ENCODE measurements around the gene ZACN. TPM values are rescaled to one million over a fixed set of nuclear protein-coding genes. Genes with fewer than 3 reads are reported as not detected.

The ZACN gene
- polyA plus RNA-seq, 3 donors, result 0.09 TPM; not detected in 2

DNA sequence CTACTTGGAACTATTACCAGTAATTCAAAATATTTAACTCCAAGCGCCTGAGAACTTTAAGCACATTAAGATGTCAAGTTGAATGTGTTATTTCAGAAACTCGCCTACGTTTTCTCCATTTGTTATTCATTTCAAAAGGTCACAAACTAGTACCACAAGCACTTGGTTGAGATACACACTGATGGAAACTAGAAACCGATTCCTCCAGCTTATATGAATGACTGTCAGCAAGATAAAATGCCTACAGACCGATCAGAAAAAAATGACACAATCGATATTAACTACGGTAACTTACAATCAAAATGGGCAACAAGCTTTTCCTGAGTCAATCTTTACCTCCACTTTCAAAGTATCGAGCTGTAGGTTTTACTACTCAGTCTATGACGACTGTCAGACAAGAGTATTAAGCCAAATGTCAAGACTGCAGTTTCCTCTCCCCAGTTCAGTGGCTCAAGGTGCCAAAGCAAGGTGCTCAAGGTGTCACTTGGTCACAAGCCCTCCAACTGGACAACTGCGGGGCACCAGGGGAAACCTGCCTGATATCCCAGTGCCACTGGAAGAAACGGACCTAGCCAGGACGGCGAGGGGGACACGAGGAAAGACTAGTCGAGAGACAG is 7.3 kb upstream of the ZACN start:
- Histone ChIP-seq H3K27me3 (ENCODE audit: control insufficient read depth in 2 of 2, insufficient read depth in 2 of 2, low read length in 2 of 2) (peaks cover 25 to 34% of the 10 kb centered on the region in 2 donors), H3K79me2 (ENCODE audit: insufficient read depth, low read length) (peaks cover 54% of the 10 kb centered on the region), H3K4me2 (replicated peaks; ENCODE audit: extremely low read depth, low read length, poor library complexity, severe bottlenecking) (peak overlapping the region; percentile 98), H4K20me1 (ENCODE audit: insufficient read depth, low read length) (peaks cover 16% of the 10 kb centered on the region), H3K27ac (ENCODE audit: low read depth in 1 of 2, low read length in 2 of 2) (peak overlapping the region; percentile 41 to 87), H3K9me3 (replicated peaks in 1 of 2; ENCODE audit: control insufficient read depth in 1 of 2, insufficient read depth in 1 of 2, low read length in 2 of 2) (peaks cover 0 to 13% of the 10 kb centered on the region in 2 donors), H3K9ac (ENCODE audit: insufficient read depth, low read length, poor library complexity, severe bottlenecking) (peak overlapping the region; percentile 84), H3K36me3 (replicated peaks in 1 of 2; ENCODE audit: control insufficient read depth in 1 of 2, insufficient read depth in 2 of 2, low read length in 2 of 2) (peaks cover 11 to 21% of the 10 kb centered on the region in 2 donors), H3K4me1 (ENCODE audit: control insufficient read depth in 1 of 2, insufficient read depth in 2 of 2, low read length in 2 of 2) (peaks cover 41 to 51% of the 10 kb centered on the region in 2 donors), H3K4me3 (replicated peaks in 1 of 3; ENCODE audit: low read depth in 2 of 3, low read length in 3 of 3) (peak overlapping the region; percentile 82 to 94 (median 89)), H2AFZ (ENCODE audit: insufficient read depth, low read depth, low read length, poor library complexity, severe bottlenecking) (peak overlapping the region; percentile 99)
- peak overlapping the region; percentile 79 to 92 (median 87) for H3K27ac Mint-ChIP-seq
- intact Hi-C loops (cut with micrococcal nuclease), result no loop called here
- peaks cover 30 to 43% of the 10 kb centered on the region in 2 donors for H3K36me3 Mint-ChIP-seq
- TF ChIP-seq CTCF (IDR thresholded peaks at IDR 0.05), result no peak
- H3K9me3 Mint-ChIP-seq, result peaks cover under 1 to 24% (median 13%) of the 10 kb centered on the region in 7 donors
- peak overlapping the region; percentile 93 to 96 for H3K4me3 Mint-ChIP-seq
- WGBS (ENCODE audit: insufficient coverage), result 13% methylated on average over 11 of the region's 15 CpGs
- peaks cover 32 to 34% (median 32%) of the 10 kb centered on the region in 3 donors for H3K27me3 Mint-ChIP-seq (ENCODE audit: low read depth in 3 of 3)
- DNase-seq, result no peak
- H3K4me1 Mint-ChIP-seq, result peaks cover 40% of the 10 kb centered on the region

GRCh38 chr17:76072148-76072858 is 6.7 kb upstream of the ZACN start, which contains the start of gene SRP68:
Gene SRP68 (minus strand): TSS chr17:76072517. CDS start chr17:76072491, 26 bp downstream.
- H3K79me2 ChIP-seq (ENCODE audit: insufficient read depth, low read length), result peaks cover 53% of the 10 kb centered on the region
- H2AFZ ChIP-seq (ENCODE audit: insufficient read depth, low read depth, low read length, poor library complexity, severe bottlenecking), result peak within 1 kb of the TSS; percentile 99
- Mint-ChIP-seq H3K9me3 (peaks cover 3 to 27% (median 18%) of the 10 kb centered on the region in 7 donors), H3K36me3 (peaks cover 26 to 39% of the 10 kb centered on the region in 2 donors), H3K4me1 (peaks cover 46% of the 10 kb centered on the region), H3K27ac (peak within 1 kb of the TSS; percentile 79 to 92 (median 87)), H3K4me3 (peak within 1 kb of the TSS; percentile 93 to 96), H3K27me3 (ENCODE audit: low read depth in 3 of 3) (peaks cover 39 to 40% (median 39%) of the 10 kb centered on the region in 3 donors)
- DNase-seq, result peak; percentile 82 to 87 (median 85)
- peak within 1 kb of the TSS; percentile 98 for H3K4me2 ChIP-seq (replicated peaks; ENCODE audit: extremely low read depth, low read length, poor library complexity, severe bottlenecking)
- H3K9me3 ChIP-seq (replicated peaks in 1 of 2; ENCODE audit: control insufficient read depth in 1 of 2, insufficient read depth in 1 of 2, low read length in 2 of 2), result peaks cover 0 to 19% of the 10 kb centered on the region in 2 donors
- H3K4me1 ChIP-seq (ENCODE audit: control insufficient read depth in 1 of 2, insufficient read depth in 2 of 2, low read length in 2 of 2), result peaks cover 48 to 58% of the 10 kb centered on the region in 2 donors
- intact Hi-C loops (cut with micrococcal nuclease), result no loop called here
- peaks cover 5 to 15% of the 10 kb centered on the region in 2 donors for H3K36me3 ChIP-seq (replicated peaks in 1 of 2; ENCODE audit: control insufficient read depth in 1 of 2, insufficient read depth in 2 of 2, low read length in 2 of 2)
- peak within 1 kb of the TSS; percentile 41 to 87 for H3K27ac ChIP-seq (ENCODE audit: low read depth in 1 of 2, low read length in 2 of 2)
- H4K20me1 ChIP-seq (ENCODE audit: insufficient read depth, low read length), result peaks cover 16% of the 10 kb centered on the region
- WGBS (ENCODE audit: insufficient coverage), result 0% methylated on average over 47 of the region's 57 CpGs
- H3K4me3 ChIP-seq (replicated peaks in 1 of 3; ENCODE audit: low read depth in 2 of 3, low read length in 3 of 3), result peak within 1 kb of the TSS; percentile 82 to 94 (median 89)
- TF ChIP-seq CTCF (IDR thresholded peaks at IDR 0.05), result no peak
- H3K9ac ChIP-seq (ENCODE audit: insufficient read depth, low read length, poor library complexity, severe bottlenecking), result peak within 1 kb of the TSS; percentile 84
- H3K27me3 ChIP-seq (ENCODE audit: control insufficient read depth in 2 of 2, insufficient read depth in 2 of 2, low read length in 2 of 2), result peaks cover 32 to 40% of the 10 kb centered on the region in 2 donors
